Heart left ventricle (tissue), 16 donors: ENCODE measurements around the gene GPC2. TPM values are rescaled to one million over a fixed set of nuclear protein-coding genes. Genes with fewer than 3 reads are reported as not detected.

Experiments used
- ATAC-seq, 4 donors: fragments of 200-7000 bp; cut with Tn5 transposase; one replicate each; pipeline ENCODE4 v1.9.1; 2020 to 2022; ENCODE audit warnings: moderate library complexity in 4 of 4, mild to moderate bottlenecking in 3 of 4, moderate number of reproducible peaks in 1 of 4
- DNase-seq, 5 donors: peaks; one replicate each; pipeline ENCODE4 v3.0.0-alpha.2; 2020
- H3K27ac ChIP-seq, 12 donors: fragments of 200-600 bp; sonication (generic) in 4 of 12; one replicate each; pipeline versions ENCODE4 v1.5.0 to v1.8.0; 2016 to 2022; ENCODE audit warnings: mild to moderate bottlenecking in 2 of 12
- H3K27me3 ChIP-seq, 9 donors: fragments of 200-600 bp; sonication (generic) in 2 of 9; one replicate each; pipeline versions ENCODE4 v1.5.1 to v1.8.0; 2016 to 2022; ENCODE audit warnings: mild to moderate bottlenecking in 3 of 9
- H3K36me3 ChIP-seq, 9 donors: fragments of 200-600 bp; sonication (generic) in 2 of 9; one replicate each; pipeline versions ENCODE4 v1.5.0 to v1.8.0; 2018 to 2022; ENCODE audit warnings: mild to moderate bottlenecking in 2 of 9
- H3K4me1 ChIP-seq, 12 donors: fragments of 200-600 bp; sonication (generic) in 4 of 12; one replicate each; pipeline versions ENCODE4 v1.5.0 to v1.8.0; 2016 to 2022; ENCODE audit warnings: mild to moderate bottlenecking in 3 of 12
- H3K4me3 ChIP-seq, 12 donors: fragments of 200-600 bp; sonication (generic) in 4 of 12; one replicate each; pipeline versions ENCODE4 v1.5.0 to v1.8.0; 2017 to 2022; ENCODE audit warnings: mild to moderate bottlenecking in 9 of 12, moderate library complexity in 4 of 12
- H3K9me3 ChIP-seq, 12 donors: fragments of 200-600 bp; sonication (generic) in 4 of 12; one replicate each; pipeline versions ENCODE4 v1.5.0 to v1.8.0; 2016 to 2022; ENCODE audit warnings: mild to moderate bottlenecking in 1 of 12
- POLR2A ChIP-seq, 2 donors: fragments of 450-650 bp; IDR thresholded peaks; one replicate each; pipeline ENCODE4 v1.6.1; 2017; ENCODE audit warnings: antibody characterized with exemption in 2 of 2, mild to moderate bottlenecking in 2 of 2, moderate library complexity in 2 of 2
- WGBS, 4 donors: extraction: QIAGEN DNeasy Blood & Tissue Kit in 2 of 4; methylation state at CpG; one replicate each; pipeline versions ENCODE4 v1.1.5 to v1.1.7; 2013 to 2018; 5-methylcytosine and 5-hydroxymethylcytosine counted together
- intact Hi-C, 10 donors: fragments of 100-400 bp; cut with DNase I; formaldehyde crosslinking; loops; one replicate each; pipeline versions ENCODE4 v1.11.1 to v1.14.2; 2022
- polyA plus RNA-seq, 2 donors: library from polyadenylated mRNA; stranded (reverse); fragments of 200-250 nt; gene quantifications; one replicate each; pipeline ENCODE4 v1.2.3, GENCODE V29; 2013
- total RNA-seq, 9 donors: library from RNA; depleted of rRNA in 2 of 9; stranded (reverse); fragments of >200 nt in 2 of 9; fragmentation: NEBNext Ultra II Directional in 3 of 9; extraction: Animal tissue kit (Norgen Biotek cat#: 25700) in 3 of 9; gene quantifications; one replicate each; pipeline versions ENCODE4 v1.1.0 to v1.2.4, GENCODE V29; 2016 to 2023
- TF ChIP-seq, protein P1 (sequence below), 12 donors: fragments of 200-600 bp; sonication (generic) in 4 of 12; IDR thresholded peaks; one replicate each; pipeline versions ENCODE4 v1.5.0 to v1.8.0; 2018 to 2022; ENCODE audit warnings: antibody characterized with exemption in 12 of 12, mild to moderate bottlenecking in 5 of 12
- donor health status: ischemic (EF 13 %, LVEDD 7.1; RV severe dilation, severe dysfunction).
- donor health status: healthy with polysubstance abuse.
- donor health status: DM: no; HTN: yes; CAD: no.
- donor health status: DM: no; HTN: no; CAD: no.
- donor health status: ischemic (EF 25% LVEDD 6.9; RV normal size, moderate dysfunction).
- donor health status: ischemic (EF 25% LVEDD 5.7; RV mildly dilated, moderate dysfunction).
- donor health status: healthy.
- donor health status: DM: yes; HTN: yes; CAD: no.
- donor health status: ischemic (EF 35%, LVEDD 5.7; RV mildly dilated, moderate dysfunction).
- donor health status: nonischemic (EF 11% LVEDD 7.7; RV severe dilation, severe dysfunction).
- donor health status: DM: yes; HTN: yes; CAD: no.
- donor health status: PGD.
- donor health status: ischemic (EF 29% LVEDD 5.4; RV normal size, mild dysfunction).
- donor health status: nonischemic (EF 23%, LVEDD 6.1; RV moderate dilation, normal function).

Gene GPC2
- total and polyA plus RNA-seq, 11 donors, result 0.27 to 1.1 (median 0.50) TPM; not detected in 2

DNA sequence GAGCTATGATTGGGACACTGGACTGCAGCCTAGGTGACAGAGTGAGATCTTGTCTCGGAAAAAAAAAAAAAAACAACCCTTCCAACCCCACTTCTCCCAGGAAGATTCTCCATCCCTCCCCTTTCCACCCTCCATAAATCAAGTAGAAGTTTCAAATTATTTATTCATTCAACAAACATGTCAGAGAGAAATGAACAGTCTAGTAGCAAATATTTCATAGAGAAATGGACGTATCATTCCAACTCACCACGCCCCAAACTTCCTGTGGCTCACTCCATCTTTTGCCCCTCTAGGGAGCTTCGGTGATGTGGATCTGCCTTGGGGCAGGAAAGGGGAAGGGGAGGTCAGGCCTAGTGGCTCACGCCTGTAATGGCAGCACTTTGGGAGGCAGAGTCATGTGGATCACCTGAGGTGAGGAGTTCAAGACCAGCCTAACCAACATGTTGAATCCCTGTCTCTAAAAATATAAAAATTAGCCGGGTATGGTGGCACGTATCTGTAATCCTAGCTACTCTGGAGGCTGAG is 18.0 kb downstream of the GPC2 start:
- no peaks in the 10 kb centered on the region for H3K9me3 ChIP-seq

DNA sequence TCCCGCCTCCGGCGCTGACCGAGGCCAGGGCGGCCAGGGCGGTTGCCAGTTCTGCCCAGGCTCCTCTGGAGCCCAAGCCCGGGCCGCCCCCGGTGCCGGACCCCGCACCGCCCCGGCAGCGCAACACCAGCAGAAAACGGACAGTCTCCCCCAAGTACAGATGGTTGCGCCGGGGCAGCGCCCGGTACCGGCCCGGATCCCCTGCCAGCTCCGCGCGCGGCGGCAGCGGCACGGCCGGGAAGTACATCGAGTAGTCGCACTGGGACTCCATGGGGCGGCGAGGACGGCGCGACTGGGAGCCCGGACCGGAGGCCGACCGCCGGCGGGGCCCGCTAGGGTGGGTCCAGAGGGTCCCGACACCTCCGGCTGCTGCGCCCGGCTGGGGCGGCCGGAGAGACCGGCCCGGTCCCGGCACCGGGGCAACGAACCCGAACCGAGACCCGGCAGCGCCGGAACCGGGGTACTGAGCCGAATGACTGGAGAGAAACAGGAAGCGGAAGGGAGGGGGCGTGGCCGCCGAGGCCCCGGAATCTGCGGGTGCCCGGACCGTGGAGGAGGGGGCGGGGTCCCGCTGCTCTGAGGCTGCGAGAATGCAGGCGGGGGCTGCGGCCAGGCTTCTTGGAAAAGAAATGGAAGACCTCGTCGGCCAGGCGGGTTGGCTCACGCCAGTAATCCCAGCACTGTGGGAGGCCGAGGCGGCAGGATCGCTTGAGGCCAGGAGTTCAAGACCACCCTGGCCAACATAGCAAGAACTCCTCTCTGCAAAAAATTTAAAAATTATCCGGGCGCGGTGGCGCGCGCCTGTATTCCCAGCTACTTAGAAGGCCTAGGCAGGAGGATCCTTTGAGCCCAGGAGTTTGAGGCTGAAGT is 18.7 kb downstream of the GPC2 start, which contains the start of gene TRAPPC14:
Gene TRAPPC14 (minus strand): TSS at position 495 of the 870 bp plus-strand sequence. CDS start 224 bp downstream, at position 271.
- TF ChIP-seq POLR2A (IDR thresholded peaks at IDR 0.05), result peak in 1 of 2 donors; percentile 59
- TF ChIP-seq, protein P1, sequence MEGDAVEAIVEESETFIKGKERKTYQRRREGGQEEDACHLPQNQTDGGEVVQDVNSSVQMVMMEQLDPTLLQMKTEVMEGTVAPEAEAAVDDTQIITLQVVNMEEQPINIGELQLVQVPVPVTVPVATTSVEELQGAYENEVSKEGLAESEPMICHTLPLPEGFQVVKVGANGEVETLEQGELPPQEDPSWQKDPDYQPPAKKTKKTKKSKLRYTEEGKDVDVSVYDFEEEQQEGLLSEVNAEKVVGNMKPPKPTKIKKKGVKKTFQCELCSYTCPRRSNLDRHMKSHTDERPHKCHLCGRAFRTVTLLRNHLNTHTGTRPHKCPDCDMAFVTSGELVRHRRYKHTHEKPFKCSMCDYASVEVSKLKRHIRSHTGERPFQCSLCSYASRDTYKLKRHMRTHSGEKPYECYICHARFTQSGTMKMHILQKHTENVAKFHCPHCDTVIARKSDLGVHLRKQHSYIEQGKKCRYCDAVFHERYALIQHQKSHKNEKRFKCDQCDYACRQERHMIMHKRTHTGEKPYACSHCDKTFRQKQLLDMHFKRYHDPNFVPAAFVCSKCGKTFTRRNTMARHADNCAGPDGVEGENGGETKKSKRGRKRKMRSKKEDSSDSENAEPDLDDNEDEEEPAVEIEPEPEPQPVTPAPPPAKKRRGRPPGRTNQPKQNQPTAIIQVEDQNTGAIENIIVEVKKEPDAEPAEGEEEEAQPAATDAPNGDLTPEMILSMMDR (IDR thresholded peaks at IDR 0.05), result peak in 1 of 12 donors; percentile 14
- intact Hi-C loops, result loop anchor here in 1 of 10 donors (1.0 kb wide), 1 partner anchor 19 kb away; the partner anchor contains the start of genes GPC2 and STAG3
- ATAC-seq (peak; percentile 86 to 94 (median 91)), DNase-seq (peak; percentile 92 to 97 (median 96))
- Histone ChIP-seq H3K4me1 (peaks cover 0 to 38% (median 15%) of the 10 kb centered on the region in 12 donors), H3K27ac (peak within 1 kb of the TSS; percentile 56 to 94 (median 82)), H3K36me3 (peaks cover 0 to 35% (median 32%) of the 10 kb centered on the region in 9 donors), H3K9me3 (no peaks in the 10 kb centered on the region), H3K4me3 (peak within 1 kb of the TSS; percentile 70 to 99 (median 91)), H3K27me3 (no peaks in the 10 kb centered on the region)
- WGBS, 4 donors, result 2 to 3% (median 2%) methylated on average over 59 to 87 of the region's 87 CpGs

More for the DNA sequence above, 18.0 kb downstream of the GPC2 start:
- Histone ChIP-seq H3K27ac (peak overlapping the region in 11 of 12 donors; percentile 69 to 94 (median 82)), H3K4me1 (peaks cover 0 to 36% (median 15%) of the 10 kb centered on the region in 12 donors), H3K4me3 (peak overlapping the region; percentile 70 to 99 (median 91)), H3K36me3 (peaks cover 0 to 28% (median 26%) of the 10 kb centered on the region in 9 donors), H3K27me3 (no peaks in the 10 kb centered on the region)
- DNase-seq (no peak), ATAC-seq (no peak)
- 54 to 64% (median 60%) methylated on average over 7 of the region's 7 CpGs for WGBS, 4 donors
- intact Hi-C loops, result no loop called here
- no peak for TF ChIP-seq POLR2A (IDR thresholded peaks at IDR 0.05)
- TF ChIP-seq, protein P1 (IDR thresholded peaks at IDR 0.05), result no peak

DNA sequence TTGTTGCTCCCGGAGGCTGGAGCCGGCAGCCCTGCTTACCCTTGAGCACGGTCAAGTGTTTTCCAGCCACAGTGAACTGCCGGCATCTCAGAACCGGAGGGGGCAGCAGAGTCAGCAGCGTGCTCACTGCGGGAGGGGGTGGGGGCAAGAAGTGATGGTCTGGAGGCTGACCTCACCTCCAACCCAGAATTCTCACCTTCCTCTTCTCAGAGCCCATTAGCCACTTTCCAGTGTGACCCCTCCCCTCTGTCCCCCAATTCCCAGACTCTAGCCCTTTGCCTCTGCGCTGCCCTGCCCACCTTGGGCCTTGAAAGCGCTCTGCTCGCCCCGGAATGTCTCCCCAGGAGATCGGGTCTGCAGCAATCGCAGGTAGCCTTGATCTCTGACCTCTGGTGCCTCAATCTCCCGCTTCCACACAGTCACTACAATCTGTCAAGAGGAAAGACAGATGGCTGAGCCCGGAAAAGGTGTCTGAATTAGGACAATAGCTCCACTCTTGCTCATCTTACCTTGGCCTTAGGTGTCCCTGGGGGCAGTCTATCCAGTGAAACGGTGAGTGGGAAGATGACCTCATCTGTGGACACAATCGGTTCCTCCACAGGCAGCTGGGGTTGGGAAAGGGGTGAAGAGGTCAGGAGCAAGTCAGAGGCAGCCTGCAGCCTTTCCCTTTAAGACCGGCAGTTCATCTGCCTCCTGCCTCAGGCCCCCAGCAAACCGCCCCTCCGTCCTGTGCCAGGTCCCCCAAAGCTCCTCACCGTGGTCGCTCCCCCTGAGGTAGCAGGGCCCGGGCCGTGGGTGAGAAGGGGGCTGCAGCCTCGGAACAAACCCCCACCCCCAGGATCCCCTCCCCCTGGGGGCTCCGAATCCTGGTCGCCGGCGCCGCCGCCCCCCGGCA is 19.6 kb downstream of the GPC2 start:
- Histone ChIP-seq H3K4me3 (peak overlapping the region; percentile 70 to 99 (median 91)), H3K27ac (peak overlapping the region; percentile 56 to 94 (median 82)), H3K27me3 (no peaks in the 10 kb centered on the region), H3K9me3 (no peaks in the 10 kb centered on the region), H3K4me1 (peaks cover 0 to 46% (median 15%) of the 10 kb centered on the region in 12 donors), H3K36me3 (peaks cover 0 to 44% (median 38%) of the 10 kb centered on the region in 9 donors)
- intact Hi-C loops, result loop anchor here in 1 of 10 donors (1.0 kb wide), 1 partner anchor 20 kb away; the partner anchor contains the start of genes GPC2 and STAG3
- DNase-seq (peak in 1 of 5 donors; percentile 51), ATAC-seq (peak in 3 of 4 donors; percentile 6 to 31 (median 26))
- 20 to 27% (median 24%) methylated on average over 24 to 32 of the region's 32 CpGs for WGBS, 4 donors
- TF ChIP-seq, protein P1 (IDR thresholded peaks at IDR 0.05), result peak in 4 of 12 donors; percentile 7 to 20 (median 14)
- no peak for TF ChIP-seq POLR2A (IDR thresholded peaks at IDR 0.05)
